ENCODE measurements around the gene RASSF9. TPM values are rescaled to one million over a fixed set of nuclear protein-coding genes. Genes with fewer than 3 reads are reported as not detected.

Gene RASSF9
- total RNA-seq, 2 donors from 2014 or later, result 0.32 to 0.88 TPM

- no peak overlapping the region for H3K27ac ChIP-seq
- intact Hi-C loops (cut with DNase I), result no loop called here
- no peaks in the 10 kb centered on the region for H3K27me3 ChIP-seq
- H3K9me3 ChIP-seq, result no peaks in the 10 kb centered on the region
- no peak overlapping the region for H3K4me3 ChIP-seq
- H3K9ac ChIP-seq (ENCODE audit: low read depth in 2 of 2, low read length in 2 of 2), result no peak overlapping the region
- H3K4me1 ChIP-seq, result no peaks in the 10 kb centered on the region
- DNase-seq, result no peak
- H3K36me3 ChIP-seq, result no peaks in the 10 kb centered on the region
- no peak for TF ChIP-seq CTCF (IDR thresholded peaks at IDR 0.05)
Observed at GRCh38 chr12:85829391-85829790, 6.8 kb downstream of the RASSF9 start.

GRCh38 chr12:85828576-85828975 is 7.6 kb downstream of the RASSF9 start:
- Histone ChIP-seq H3K27ac (no peak overlapping the region), H3K27me3 (no peaks in the 10 kb centered on the region), H3K4me1 (no peaks in the 10 kb centered on the region), H3K36me3 (no peaks in the 10 kb centered on the region), H3K9ac (ENCODE audit: low read depth in 2 of 2, low read length in 2 of 2) (no peak overlapping the region), H3K9me3 (no peaks in the 10 kb centered on the region), H3K4me3 (no peak overlapping the region)
- no peak for TF ChIP-seq CTCF (IDR thresholded peaks at IDR 0.05)
- intact Hi-C loops (cut with DNase I), result no loop called here
- DNase-seq, result no peak

- no peak for DNase-seq
- H3K27ac ChIP-seq, result no peak overlapping the region
- H3K36me3 ChIP-seq, result no peaks in the 10 kb centered on the region
- no peak overlapping the region for H3K4me3 ChIP-seq
- no peak for TF ChIP-seq CTCF (IDR thresholded peaks at IDR 0.05)
- intact Hi-C loops (cut with DNase I), result no loop called here
- H3K27me3 ChIP-seq, result no peaks in the 10 kb centered on the region
- no peak overlapping the region for H3K9ac ChIP-seq (ENCODE audit: low read depth in 2 of 2, low read length in 2 of 2)
- no peaks in the 10 kb centered on the region for H3K4me1 ChIP-seq
- H3K9me3 ChIP-seq, result no peaks in the 10 kb centered on the region
Observed at GRCh38 chr12:85825746-85826145, 10.5 kb downstream of the RASSF9 start.

GRCh38 chr12:85823436-85824180 is 12.6 kb downstream of the RASSF9 start:
- Histone ChIP-seq H3K9me3 (no peaks in the 10 kb centered on the region), H3K4me3 (no peak overlapping the region), H3K27ac (no peak overlapping the region), H3K36me3 (no peaks in the 10 kb centered on the region), H3K9ac (ENCODE audit: low read depth in 2 of 2, low read length in 2 of 2) (no peak overlapping the region), H3K4me1 (no peaks in the 10 kb centered on the region), H3K27me3 (no peaks in the 10 kb centered on the region)
- TF ChIP-seq CTCF (IDR thresholded peaks at IDR 0.05), result no peak
- intact Hi-C loops (cut with DNase I), result no loop called here
- no peak for DNase-seq

- H3K27me3 ChIP-seq, result no peaks in the 10 kb centered on the region
- H3K9ac ChIP-seq (ENCODE audit: low read depth in 2 of 2, low read length in 2 of 2), result no peak overlapping the region
- TF ChIP-seq CTCF (IDR thresholded peaks at IDR 0.05), result no peak
- DNase-seq, result no peak
- H3K4me1 ChIP-seq, result no peaks in the 10 kb centered on the region
- no peak overlapping the region for H3K4me3 ChIP-seq
- no peaks in the 10 kb centered on the region for H3K36me3 ChIP-seq
- no peaks in the 10 kb centered on the region for H3K9me3 ChIP-seq
- intact Hi-C loops (cut with DNase I), result no loop called here
- H3K27ac ChIP-seq, result no peak overlapping the region
Observed at GRCh38 chr12:85821759-85822158, 14.4 kb downstream of the RASSF9 start.

Data from colonic mucosa (tissue), 4 donors.